ENCODE results near the gene DNAJB9.

Gene DNAJB9

GRCh38 chr7:108569381-108570145, at the start of gene DNAJB9, which contains the start of gene THAP5:
TSS of gene DNAJB9 (plus strand) at chr7:108569874. CDS start at chr7:108571727, 1,853 bp downstream.
TSS of gene THAP5 (minus strand) at chr7:108569706. CDS start at chr7:108569569, 137 bp downstream.
- TF ChIP-seq ZBTB7A (IDR thresholded peaks at IDR 0.05; ENCODE audit: low read depth) (peak; percentile 81; the same call in 1 of the 2 replicates), CEBPB (IDR thresholded peaks at IDR 0.05) (no peak), FOXM1 (IDR thresholded peaks at IDR 0.05; ENCODE audit: borderline replicate concordance, low read depth) (no peak), REST (IDR thresholded peaks at IDR 0.05; ENCODE audit: low read depth) (no peak), TEAD4 (IDR thresholded peaks at IDR 0.05) (no peak), MAX (IDR thresholded peaks at IDR 0.05) (peak; percentile 99), CREB1 (IDR thresholded peaks at IDR 0.05; ENCODE audit: low read depth) (peak; percentile 77), TCF12 (IDR thresholded peaks at IDR 0.05; ENCODE audit: low read depth) (no peak; the same call in 1 of the 2 replicates), EGR1 (IDR thresholded peaks at IDR 0.05) (no peak), RAD21 (IDR thresholded peaks at IDR 0.05; ENCODE audit: low read depth) (no peak), USF1 (IDR thresholded peaks at IDR 0.05) (peak; percentile 100), TAF1 (IDR thresholded peaks at IDR 0.05; ENCODE audit: low read depth) (peak; percentile 85), NFIC (IDR thresholded peaks at IDR 0.05) (no peak), YY1 (IDR thresholded peaks at IDR 0.05; ENCODE audit: low read depth) (no peak), EP300 (IDR thresholded peaks at IDR 0.05; ENCODE audit: borderline replicate concordance) (0 out of 2 replicates have a peak, but pooled peaks have one; percentile 5)

- TF ChIP-seq ZBTB7A (IDR thresholded peaks at IDR 0.05; ENCODE audit: low read depth) = no peak
- TF ChIP-seq NFIC (IDR thresholded peaks at IDR 0.05) = no peak
- no peak for TF ChIP-seq FOXM1 (IDR thresholded peaks at IDR 0.05; ENCODE audit: borderline replicate concordance, low read depth)
- no peak for TF ChIP-seq YY1 (IDR thresholded peaks at IDR 0.05; ENCODE audit: low read depth)
- no peak for TF ChIP-seq TCF12 (IDR thresholded peaks at IDR 0.05; ENCODE audit: low read depth)
- no peak for TF ChIP-seq EGR1 (IDR thresholded peaks at IDR 0.05)
- TF ChIP-seq MAX (IDR thresholded peaks at IDR 0.05) = no peak
- TF ChIP-seq TAF1 (IDR thresholded peaks at IDR 0.05; ENCODE audit: low read depth) = no peak
- TF ChIP-seq CREB1 (IDR thresholded peaks at IDR 0.05; ENCODE audit: low read depth) = no peak
- no peak for TF ChIP-seq TEAD4 (IDR thresholded peaks at IDR 0.05)
- no peak for TF ChIP-seq RAD21 (IDR thresholded peaks at IDR 0.05; ENCODE audit: low read depth)
- TF ChIP-seq EP300 (IDR thresholded peaks at IDR 0.05; ENCODE audit: borderline replicate concordance) = no peak
- TF ChIP-seq USF1 (IDR thresholded peaks at IDR 0.05) = no peak
- TF ChIP-seq REST (IDR thresholded peaks at IDR 0.05; ENCODE audit: low read depth) = no peak
These were observed 46.9 kb upstream of the DNAJB9 start for GRCh38 chr7:108522780-108523179.

- TF ChIP-seq YY1 (IDR thresholded peaks at IDR 0.05; ENCODE audit: low read depth) = no peak
- TF ChIP-seq RAD21 (IDR thresholded peaks at IDR 0.05; ENCODE audit: low read depth) = no peak
- no peak for TF ChIP-seq CEBPB (IDR thresholded peaks at IDR 0.05)
- TF ChIP-seq EP300 (IDR thresholded peaks at IDR 0.05; ENCODE audit: borderline replicate concordance) = no peak
- TF ChIP-seq FOXM1 (IDR thresholded peaks at IDR 0.05; ENCODE audit: borderline replicate concordance, low read depth) = no peak
- TF ChIP-seq ZBTB7A (IDR thresholded peaks at IDR 0.05; ENCODE audit: low read depth) = no peak
- TF ChIP-seq NFIC (IDR thresholded peaks at IDR 0.05) = no peak
- TF ChIP-seq TEAD4 (IDR thresholded peaks at IDR 0.05) = no peak
- TF ChIP-seq TCF12 (IDR thresholded peaks at IDR 0.05; ENCODE audit: low read depth) = no peak
- TF ChIP-seq USF1 (IDR thresholded peaks at IDR 0.05) = no peak
- TF ChIP-seq CREB1 (IDR thresholded peaks at IDR 0.05; ENCODE audit: low read depth) = no peak
- TF ChIP-seq MAX (IDR thresholded peaks at IDR 0.05) = no peak
- TF ChIP-seq REST (IDR thresholded peaks at IDR 0.05; ENCODE audit: low read depth) = no peak
These were observed 44.2 kb upstream of the DNAJB9 start for GRCh38 chr7:108525327-108525984.
